GM19452 (cell line): ENCODE results near the gene UMODL1.
"Not testable (repeated sequence)": the region's sequence is repeated elsewhere in the genome, so short reads cannot be mapped to it uniquely, and the experiment has no call there.

ENCODE experiments used
- ATAC-seq: cut with Tn5 transposase; IDR thresholded peaks from one replicate; pipeline ENCODE4 v1.9.1; 2021; ENCODE audit not compliant: unreplicated experiment

Gene UMODL1

DNA sequence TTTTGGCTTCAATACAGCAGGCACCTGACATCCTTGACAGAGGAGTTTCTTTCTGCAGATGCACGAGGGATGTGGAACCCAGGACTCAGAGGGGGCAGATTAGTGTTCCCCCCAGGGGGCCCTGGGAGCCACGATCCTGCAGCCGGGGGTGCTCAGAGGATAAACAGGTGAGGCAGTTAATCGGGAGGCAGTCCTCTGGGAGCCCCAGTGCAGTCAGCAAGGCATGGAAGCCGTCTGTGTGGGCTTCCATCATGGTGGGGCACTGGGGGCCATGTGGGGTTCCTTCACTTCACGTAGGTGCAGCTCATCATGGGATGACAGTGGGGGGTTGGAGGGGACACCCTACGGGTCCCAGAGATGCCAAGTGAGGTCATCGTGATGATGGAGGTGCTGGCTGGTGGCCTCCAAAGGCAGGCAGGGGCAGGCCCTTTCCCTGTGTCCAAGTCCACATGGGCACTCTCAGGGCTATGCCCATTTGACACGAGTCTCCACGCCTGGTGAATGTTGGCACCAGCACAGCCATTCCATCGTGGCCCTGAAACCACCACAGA is 88.5 kb downstream of the UMODL1 start:
- no peak for ATAC-seq

DNA sequence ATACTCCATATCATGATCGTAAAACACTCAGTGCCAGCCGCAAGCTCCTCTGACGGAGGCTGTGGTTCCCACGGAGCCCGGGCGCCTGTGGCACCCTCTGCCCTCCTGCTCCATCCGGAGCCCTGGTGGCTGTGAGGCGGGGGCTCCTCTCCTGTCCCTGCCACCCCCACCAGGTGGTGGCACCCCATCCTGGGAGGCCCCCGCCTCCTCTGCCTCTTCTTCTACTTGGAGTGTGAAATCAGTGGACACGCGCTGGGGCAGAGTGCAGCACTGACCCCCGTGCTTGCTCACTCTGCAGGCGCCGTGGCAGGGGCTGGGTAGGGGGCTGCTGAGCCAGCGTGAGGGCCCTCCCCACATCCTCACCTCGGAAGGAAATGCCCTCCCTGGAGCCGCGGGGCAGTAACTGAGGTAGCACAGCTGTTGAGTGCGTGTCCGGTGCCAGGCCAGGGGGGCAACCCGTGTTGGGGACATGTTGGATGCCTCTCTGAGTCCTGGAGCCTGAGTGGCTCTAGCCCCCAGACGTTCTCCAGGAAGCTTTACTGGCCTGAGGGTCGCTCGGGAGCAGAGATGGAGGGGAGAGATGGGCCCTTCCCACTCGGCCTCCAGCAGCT is 89.1 kb downstream of the UMODL1 start:
- no peak for ATAC-seq

DNA sequence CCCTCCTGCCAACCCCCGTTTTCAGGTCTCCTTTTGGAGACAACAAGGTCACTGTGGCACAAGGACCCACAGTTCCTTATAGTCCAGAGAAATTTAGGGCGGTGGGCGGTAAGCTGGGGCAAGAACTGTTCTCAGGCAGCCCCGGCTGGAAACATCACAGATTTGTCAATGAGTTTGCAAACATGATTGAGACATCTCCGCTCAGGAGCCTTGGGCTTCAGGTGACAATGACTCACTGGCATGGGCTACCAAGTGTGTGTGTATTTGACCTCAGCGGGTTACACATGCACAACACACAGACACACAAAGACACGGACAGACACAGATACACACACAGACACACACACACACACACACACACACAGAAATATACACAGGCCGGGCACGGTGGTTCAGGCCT is 89.6 kb downstream of the UMODL1 start:
- ATAC-seq: no peak

DNA sequence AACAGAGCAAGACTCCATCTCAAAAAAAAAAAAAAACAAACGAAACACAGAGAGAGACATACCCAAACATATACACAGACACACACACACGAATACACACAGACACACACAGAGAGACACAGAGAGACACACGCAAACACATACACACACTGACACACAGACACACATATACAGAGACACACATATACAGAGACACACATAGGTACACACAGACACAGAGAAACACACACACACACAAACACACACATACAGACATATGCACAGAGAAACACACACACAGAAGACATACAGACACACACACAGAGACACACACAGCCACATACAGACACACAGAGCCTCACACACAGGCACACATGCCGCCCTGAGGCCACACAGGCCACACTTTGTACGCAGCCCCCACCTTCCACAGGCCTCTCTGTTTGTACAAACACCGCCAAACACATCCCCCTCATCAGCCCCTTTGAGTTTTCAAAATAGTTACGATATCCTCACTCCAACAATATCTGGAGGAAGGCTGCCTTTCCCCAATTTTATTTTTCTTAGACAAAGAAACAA is 90.4 kb downstream of the UMODL1 start:
- no peak for ATAC-seq

DNA sequence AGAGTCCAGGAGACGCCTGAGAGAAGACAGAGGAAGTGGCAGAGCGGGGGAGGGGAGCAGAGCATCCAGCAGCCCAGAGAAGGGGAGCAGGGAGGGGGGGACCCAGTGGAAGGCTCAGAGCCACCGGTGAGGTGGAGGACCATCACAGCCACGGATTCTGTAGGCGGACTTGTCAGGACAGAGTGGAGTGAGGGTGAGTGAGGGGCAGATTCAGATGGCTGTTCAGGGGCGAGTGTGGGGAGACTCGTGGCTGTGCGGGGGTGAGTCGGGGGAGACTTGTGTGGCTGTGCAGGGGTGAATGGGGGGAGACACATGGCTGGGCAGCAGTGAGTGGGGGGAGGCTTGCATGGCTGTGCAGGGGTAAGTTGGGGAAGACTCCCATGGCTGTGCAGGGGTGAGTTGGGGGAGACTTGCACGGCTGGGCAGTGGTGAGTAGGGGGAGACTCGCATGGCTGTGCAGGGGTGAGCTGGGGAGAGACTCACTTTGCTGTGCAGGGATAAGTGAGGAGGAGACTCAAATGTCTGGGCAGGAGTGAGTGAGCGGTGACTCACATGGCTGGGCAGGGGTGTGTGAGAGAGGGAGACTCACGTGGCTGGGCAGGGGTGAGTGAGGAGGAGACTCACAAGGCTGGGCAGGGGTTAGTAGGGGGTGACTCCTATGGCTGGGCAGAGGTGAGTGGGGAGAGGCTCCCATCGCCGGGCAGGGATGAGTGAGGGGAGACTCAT is 91.0 kb downstream of the UMODL1 start:
- ATAC-seq: no peak

DNA sequence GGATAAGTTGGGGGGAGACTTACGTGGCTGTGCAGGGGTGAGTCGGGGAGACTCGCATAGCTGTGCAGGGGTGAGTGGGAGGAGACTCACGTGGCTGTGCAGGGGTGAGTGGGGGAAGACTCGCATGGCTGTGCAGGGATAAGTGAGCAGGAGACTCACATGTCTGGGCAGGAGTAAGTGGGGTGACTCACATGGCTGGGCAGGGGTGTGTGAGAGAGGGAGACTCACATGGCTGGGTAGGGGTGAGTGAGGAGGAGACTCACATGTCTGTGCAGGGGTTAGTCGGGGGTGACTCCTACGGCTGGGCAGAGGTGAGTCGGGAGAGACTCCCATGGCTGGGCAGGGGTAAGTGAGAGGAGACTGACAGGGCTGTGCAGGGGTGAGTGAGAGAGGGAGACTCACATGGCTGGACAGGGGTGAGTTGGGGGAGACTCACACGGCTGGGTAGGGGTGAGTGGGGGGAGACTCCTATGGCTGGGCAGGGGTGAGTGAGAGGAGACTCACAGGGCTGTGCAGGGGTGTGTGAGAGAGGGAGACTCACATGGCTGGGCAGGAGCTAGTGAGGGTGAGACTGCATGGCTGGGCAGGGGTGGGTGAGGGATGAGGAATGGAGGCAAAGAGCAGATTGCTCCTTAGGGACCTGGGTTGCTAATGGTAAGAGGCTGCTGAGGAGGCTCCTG is 91.9 kb downstream of the UMODL1 start:
- no peak for ATAC-seq

DNA sequence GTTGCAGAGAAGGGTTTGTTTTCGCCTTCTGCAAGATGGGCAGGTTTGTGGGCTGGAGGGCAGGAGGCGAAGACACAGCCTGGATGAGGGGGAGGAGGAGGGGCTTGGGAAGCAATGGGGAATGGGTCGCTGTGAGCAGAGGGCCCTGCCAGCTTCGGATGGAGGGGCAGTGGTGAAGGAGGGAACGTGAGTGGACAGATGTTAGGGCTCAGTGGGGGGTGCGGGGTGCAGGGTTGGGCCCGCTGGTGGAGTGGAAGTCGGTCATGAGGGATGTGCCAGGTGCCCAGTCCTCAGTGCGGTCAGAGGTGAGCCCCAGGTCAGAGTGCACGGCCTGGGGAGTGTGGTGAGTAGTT is 92.4 kb downstream of the UMODL1 start:
- no peak for ATAC-seq

DNA sequence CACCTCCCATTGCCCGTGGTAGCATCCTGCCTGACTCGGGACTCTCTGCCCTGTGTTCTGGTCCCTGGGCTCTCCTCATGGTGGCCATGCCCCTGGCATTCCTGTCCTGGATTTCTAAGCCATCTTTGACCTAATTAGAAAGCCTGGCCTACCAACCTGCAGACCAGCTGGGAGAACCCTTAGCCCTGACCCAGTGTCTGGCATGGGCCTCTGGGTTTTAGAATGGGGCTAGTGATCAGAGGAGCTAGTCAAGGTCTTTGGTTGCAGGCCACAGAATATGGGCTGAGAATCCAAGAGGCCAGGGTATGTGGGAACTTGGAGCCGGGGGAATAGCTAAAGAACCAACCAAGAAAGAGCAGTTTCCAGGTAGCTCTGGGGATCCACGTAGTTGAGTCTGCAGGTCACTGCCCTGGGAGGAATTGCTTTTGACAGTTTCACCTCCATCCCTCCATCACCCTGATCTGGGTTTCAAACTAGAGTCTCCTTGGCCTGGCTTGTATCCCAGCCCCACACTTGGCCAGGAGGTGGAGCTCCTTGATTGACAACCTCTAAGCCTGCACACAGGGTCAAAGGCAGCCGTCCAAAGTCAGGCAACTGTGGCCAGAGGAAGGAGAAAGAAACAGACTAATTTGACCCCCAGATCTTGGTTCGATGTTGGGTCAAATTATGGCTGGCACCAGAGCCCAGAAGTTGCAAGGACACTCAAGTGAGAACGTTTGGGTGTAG is 93.1 kb downstream of the UMODL1 start:
- no peak for ATAC-seq

DNA sequence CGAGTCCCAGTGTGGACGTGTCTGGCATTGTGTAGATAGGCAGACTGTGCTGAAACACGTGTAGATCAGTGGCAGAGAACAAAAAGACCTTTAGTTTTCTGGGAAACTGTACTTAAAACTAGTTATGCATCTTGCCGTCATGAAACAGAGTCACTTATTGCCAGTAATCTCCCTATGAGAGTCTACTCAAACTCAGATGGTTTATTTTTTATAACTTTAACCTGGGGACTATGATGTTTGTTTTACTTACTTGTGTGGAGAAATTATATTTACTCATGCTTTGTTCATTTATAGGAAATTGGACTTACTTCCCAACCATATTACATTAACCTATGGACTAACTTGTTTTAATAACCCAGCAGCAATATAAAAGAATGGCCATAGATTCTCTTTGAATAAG is 93.7 kb downstream of the UMODL1 start:
- no peak for ATAC-seq

DNA sequence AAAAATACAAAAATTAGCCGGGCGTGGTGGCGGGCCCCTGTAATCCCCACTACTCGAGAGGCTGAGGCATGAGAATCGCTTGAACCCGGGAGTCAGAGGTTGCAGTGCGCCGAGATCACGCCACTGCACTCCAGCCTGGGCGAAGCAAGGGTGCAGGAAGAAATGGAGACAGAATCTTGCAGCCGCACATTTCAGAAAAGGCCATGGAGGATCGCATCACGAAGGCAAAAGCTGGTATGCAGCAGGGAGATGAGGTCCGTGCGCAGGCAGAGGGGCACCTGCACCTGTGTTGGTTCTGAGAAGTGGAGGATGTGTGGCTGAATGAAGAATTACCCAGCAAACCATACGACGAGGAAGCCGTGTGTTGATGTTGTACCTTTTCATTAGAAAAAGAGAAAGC is 94.8 kb downstream of the UMODL1 start:
- ATAC-seq: no peak

DNA sequence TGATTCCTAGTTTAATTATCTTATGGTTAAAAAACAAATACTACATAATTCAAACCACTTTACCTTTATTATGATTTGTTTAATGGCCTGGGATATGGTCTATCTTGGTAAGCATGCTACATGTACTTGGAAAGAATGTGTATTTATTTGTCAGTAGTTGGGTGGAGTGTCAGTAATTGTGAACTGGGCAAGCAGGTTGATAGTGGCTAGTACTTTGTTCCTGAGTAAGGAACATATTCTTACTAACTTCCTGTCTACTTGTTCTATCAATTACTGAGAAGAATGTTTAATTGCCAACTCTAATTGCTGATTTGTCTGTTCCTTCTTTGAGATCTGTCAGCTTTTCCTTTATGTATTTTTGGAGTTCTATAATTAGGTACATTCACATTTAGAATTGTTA is 98.6 kb downstream of the UMODL1 start:
- no peak for ATAC-seq

DNA sequence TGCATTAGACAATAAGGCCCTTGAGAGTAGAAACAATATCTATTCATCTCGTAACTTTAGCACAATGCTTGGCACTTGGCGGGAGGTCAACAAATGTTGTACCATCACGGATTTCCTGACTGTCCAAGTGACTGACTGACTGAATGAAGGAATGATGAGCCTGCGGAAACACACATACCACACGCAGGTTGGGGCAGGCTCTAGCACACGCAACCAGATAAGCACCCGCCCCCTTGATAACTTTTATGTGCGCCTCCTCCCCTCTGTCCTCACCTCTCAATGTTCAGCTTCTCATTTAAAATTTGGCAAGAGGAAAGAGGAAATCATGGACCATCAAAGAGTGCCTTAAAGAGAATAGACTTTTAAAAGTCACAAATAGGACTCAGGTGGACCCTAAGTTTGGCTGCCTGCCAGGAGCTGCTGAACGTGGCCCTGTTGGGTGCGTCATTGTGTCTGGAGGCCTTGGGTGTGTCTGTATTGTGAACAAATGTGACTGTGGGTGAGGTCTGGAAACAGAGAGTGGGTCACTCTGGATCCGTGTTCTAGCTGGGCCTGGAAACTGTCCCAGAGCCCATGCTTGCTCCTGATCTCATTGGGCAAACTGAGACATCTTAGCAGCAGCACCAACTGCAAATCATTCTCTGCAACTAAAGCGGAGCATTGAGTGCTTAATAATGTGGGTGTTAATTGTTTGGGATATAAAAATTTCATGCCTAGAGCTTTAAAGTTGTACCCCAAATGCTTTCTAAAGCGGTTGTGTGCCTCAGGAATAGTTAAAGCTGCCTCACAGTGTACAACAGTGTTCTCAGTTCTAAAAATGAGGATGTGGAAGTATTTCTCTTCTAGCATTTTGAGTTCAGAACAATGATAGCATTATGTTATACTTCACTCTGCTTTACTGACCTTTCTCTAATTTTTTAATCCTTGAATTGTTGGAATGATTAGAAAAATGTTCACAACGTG is 100.3 kb downstream of the UMODL1 start:
- ATAC-seq: no peak

DNA sequence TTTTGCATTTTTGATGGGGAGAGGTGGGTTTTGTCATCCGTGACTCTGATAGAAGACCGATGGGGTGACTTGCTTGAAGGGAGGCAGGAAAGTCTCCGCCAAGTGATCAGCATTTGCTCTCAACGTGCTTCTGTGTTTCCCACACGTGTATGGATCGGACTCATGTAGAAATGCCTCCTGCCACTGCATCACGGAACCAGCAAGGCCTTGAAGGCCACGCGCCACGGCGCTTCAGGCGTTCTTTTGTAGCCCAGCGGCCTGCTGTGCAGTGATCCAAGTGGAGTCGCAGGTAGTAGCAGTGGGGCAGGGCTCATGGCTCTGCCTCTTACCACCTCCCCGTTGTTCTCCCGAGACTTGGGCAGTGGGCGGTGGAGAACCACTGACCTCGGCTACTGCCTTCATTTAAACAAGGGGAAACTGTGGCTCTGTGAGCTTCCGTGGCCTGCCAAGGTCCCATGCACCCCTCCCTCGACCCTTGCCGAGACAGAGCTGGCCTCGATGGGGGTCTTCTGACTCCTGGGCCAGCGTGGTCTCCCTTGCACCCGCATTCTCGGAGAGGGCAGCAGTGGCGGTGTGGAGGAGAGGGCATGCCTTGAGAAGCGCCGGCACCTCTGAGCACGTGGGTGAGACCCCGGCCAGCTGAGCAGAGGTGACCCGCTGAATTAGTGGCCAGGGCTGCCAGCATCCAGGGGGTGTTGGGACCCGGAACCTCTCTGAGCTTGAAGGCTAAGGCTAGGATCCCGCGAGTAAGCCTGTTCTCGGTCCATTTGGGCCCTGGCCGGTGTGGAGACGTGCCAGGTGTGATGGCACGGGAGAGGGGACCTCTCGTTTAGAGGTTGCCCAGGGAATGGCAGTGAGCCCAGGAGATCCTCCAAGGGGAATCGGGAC is 101.7 kb downstream of the UMODL1 start:
- ATAC-seq: no peak

DNA sequence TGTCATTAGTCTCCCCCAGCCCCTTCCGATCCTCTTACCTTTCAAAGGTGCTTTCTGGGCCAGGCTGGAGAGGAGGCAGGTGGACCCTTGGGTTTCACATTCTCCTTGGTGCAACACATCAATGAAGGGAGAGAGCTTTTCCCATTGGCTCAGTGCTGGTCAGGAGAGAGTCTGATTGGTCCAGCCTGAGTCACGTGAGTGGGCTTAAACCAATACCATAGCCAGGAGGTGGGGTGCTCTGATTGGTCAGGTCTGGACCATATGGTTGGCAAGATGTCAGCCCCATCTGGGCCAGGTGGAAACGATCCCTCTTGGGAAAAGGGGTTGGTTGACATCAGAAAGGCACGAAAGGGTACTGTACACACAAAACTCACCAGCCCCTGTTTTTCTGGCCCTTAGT is 103.1 kb downstream of the UMODL1 start:
- no peak for ATAC-seq

DNA sequence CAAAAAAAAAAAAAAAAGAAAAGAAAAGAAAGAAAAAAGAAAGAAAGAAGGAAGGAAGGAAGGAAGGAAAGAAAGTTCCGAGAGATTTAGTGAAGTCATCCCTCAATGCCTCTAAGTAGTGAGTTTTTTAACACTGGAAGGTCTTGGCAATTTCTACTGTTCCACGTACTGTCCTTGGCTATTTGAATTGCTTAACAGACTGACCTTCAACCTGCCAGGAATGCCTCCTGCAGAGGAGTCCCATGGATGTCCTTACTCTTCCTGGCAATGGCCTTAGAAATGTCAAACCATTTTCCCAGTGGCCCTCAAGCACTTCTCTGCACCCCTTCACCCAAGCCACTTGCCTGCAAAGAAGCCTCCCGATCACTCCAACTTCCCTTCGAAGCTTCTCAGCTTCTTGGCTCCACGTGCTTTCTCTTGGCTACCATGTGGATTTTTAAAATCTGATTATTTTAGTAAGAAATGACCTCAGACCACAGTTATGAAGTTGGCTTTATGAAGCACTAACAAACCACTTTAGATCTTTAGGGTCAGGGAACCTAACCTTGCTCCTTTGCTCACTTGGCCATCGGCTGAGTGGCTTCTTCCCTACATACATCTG is 104.1 kb downstream of the UMODL1 start:
- no peak for ATAC-seq

DNA sequence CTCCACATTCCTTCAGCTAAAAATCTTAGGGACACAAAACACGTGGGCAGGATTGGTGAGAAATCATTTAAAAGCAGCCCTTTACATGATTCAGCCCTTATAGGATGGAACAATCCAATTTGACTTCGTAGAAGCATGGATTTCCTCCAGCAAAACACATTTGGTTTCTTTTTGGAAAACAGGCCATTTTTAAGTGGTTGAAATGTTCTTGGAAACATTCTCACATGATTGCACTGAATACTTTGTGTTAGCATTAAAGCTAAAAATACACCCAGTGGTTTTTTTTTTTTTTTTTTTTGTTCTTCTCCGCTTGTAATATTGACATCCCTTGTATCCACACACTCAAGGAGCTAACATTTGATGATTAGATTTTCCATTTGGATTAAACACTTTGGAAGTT is 105.7 kb downstream of the UMODL1 start:
- ATAC-seq: no peak

DNA sequence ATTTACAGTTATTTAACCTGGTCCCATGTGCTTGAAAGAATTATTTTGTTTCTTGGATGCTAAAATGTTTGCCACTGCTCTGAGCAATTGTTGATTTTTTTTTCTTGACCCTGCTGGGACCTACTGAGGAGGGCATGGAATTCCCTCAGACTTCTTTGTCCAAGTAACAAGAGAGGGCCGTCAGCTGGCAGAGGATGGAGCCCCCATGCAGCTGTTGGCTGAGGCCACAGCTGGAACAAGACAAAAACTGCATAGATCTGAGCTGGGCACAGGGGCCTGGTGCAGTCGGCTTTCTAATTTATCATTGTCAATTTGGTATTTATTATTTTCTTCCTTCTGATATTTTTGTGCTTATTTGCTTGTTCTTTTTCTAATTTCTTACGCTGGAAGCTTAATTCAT is 108.2 kb downstream of the UMODL1 start:
- no peak for ATAC-seq

DNA sequence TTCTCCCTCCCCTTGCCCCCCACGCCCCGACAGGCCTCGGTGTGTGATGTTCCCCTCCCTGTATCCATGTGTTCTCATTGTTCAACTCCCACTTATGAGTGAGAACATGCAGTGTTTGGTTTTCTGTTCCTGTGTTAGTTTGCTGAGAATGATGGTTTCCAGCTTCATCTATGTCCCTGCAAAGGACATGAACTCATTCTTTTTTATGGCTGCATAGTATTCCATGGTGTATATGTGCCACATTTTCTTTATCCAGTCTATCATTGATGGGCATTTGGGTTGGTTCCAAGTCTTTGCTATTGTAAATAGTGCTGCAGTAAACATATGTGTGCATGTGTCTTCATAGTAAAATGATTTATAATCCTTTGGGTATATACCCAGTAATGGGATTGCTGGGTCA is 108.9 kb downstream of the UMODL1 start:
- ATAC-seq: not testable (repeated sequence)
